NCI-H2196 treated with DMSO at 0.1 percent for 48 hours (cell line): ENCODE results near the gene ANO1.

Source experiments
- DNase-seq: peaks from one replicate; lab custom pipeline; 2025; ENCODE audit not compliant: unreplicated experiment; lab: John Stamatoyannopoulos, UW

The ANO1 gene

GRCh38 chr11:70092959-70093715 is 15.0 kb downstream of the ANO1 start:
- DNase-seq: no peak

- no peak for DNase-seq
Measured at GRCh38 chr11:70095541-70096252, 17.6 kb downstream of the ANO1 start.

GRCh38 chr11:70097783-70098563 is 19.9 kb downstream of the ANO1 start:
- no peak for DNase-seq

GRCh38 chr11:70098936-70099335 is 20.8 kb downstream of the ANO1 start:
- no peak for DNase-seq

- no peak for DNase-seq
Measured at GRCh38 chr11:70099578-70100279, 21.6 kb downstream of the ANO1 start.

- no peak for DNase-seq
Measured at GRCh38 chr11:70100280-70100603, 22.1 kb downstream of the ANO1 start.

- DNase-seq: no peak
Measured at GRCh38 chr11:70100791-70101190, 22.7 kb downstream of the ANO1 start.

- DNase-seq: no peak
Measured at GRCh38 chr11:70103256-70103975, 25.3 kb downstream of the ANO1 start.

GRCh38 chr11:70104419-70104818 is 26.3 kb downstream of the ANO1 start:
- no peak for DNase-seq

- DNase-seq: no peak
Measured at GRCh38 chr11:70104961-70105360, 26.8 kb downstream of the ANO1 start.

- no peak for DNase-seq
Measured at GRCh38 chr11:70105369-70105754, 27.2 kb downstream of the ANO1 start.

GRCh38 chr11:70105755-70106571 is 27.8 kb downstream of the ANO1 start:
- DNase-seq: no peak

- DNase-seq: no peak
Measured at GRCh38 chr11:70106757-70107156, 28.6 kb downstream of the ANO1 start.

GRCh38 chr11:70107191-70107590 is 29.1 kb downstream of the ANO1 start:
- no peak for DNase-seq

GRCh38 chr11:70107756-70108155 is 29.6 kb downstream of the ANO1 start:
- DNase-seq: no peak

- DNase-seq: no peak
Measured at GRCh38 chr11:70108250-70108649, 30.1 kb downstream of the ANO1 start.

GRCh38 chr11:70109006-70109405 is 30.9 kb downstream of the ANO1 start:
- DNase-seq: no peak

GRCh38 chr11:70109903-70110302 is 31.8 kb downstream of the ANO1 start:
- DNase-seq: no peak

GRCh38 chr11:70110538-70111055 is 32.5 kb downstream of the ANO1 start:
- DNase-seq: no peak
